Lung (tissue), 12 donors: ENCODE data around the gene HAP1. TPM values are rescaled to one million over a fixed set of nuclear protein-coding genes. Genes with fewer than 3 reads are reported as not detected.

ENCODE experiments used
- ATAC-seq: fragments of 200-7000 bp; cut with Tn5 transposase; one replicate; pipeline ENCODE4 v1.9.1; 2020; ENCODE audit warnings: moderate number of reproducible peaks; ENCODE audit not compliant: insufficient read depth, low FRiP score
- DNase-seq, 3 donors: peaks; one replicate each; pipeline ENCODE4 v3.0.0-alpha.2; 2013 to 2017
- H3K27ac ChIP-seq, 2 donors: one replicate each; pipeline ENCODE4 v1.5.1; 2013; ENCODE audit warnings: mild to moderate bottlenecking in 2 of 2, moderate library complexity in 2 of 2, control low read depth in 1 of 2, inconsistent platforms in 1 of 2, low read depth in 1 of 2, low read length in 1 of 2
- H3K27me3 ChIP-seq, 3 donors: one replicate each; pipeline ENCODE4 v1.5.1; 2013; ENCODE audit warnings: low read length in 2 of 3; ENCODE audit not compliant: control insufficient read depth in 3 of 3, insufficient read depth in 3 of 3
- H3K36me3 ChIP-seq, 4 donors: one replicate each; pipeline ENCODE4 v1.5.1; 2013; ENCODE audit warnings: low read length in 4 of 4, mild to moderate bottlenecking in 1 of 4, moderate library complexity in 1 of 4; ENCODE audit not compliant: control insufficient read depth in 4 of 4, insufficient read depth in 4 of 4
- H3K4me1 ChIP-seq, 5 donors: one replicate each; pipeline ENCODE4 v1.5.1; 2013; ENCODE audit warnings: low read length in 5 of 5, mild to moderate bottlenecking in 2 of 5, moderate library complexity in 1 of 5; ENCODE audit not compliant: control insufficient read depth in 5 of 5, insufficient read depth in 5 of 5
- H3K4me3 ChIP-seq: one replicate; pipeline ENCODE4 v1.5.1; 2013; ENCODE audit warnings: mild to moderate bottlenecking, control low read depth, moderate library complexity
- H3K9ac ChIP-seq, 2 donors: one replicate each; pipeline ENCODE4 v1.5.1; 2013; ENCODE audit warnings: low read length in 2 of 2, control low read depth in 1 of 2; ENCODE audit not compliant: insufficient read depth in 1 of 2
- H3K9me3 ChIP-seq, 4 donors: one replicate each; pipeline ENCODE4 v1.5.1; 2013; ENCODE audit warnings: low read length in 3 of 4, mild to moderate bottlenecking in 1 of 4, moderate library complexity in 1 of 4; ENCODE audit not compliant: control insufficient read depth in 4 of 4, insufficient read depth in 3 of 4
- CTCF ChIP-seq: IDR thresholded peaks from 2 replicates; pipeline ENCODE4 v1.5.1; 2012; ENCODE audit warnings: mild to moderate bottlenecking; ENCODE audit errors: control extremely low read depth, extremely low read depth
- WGBS, 2 donors: extraction: QIAGEN DNeasy Blood & Tissue Kit; methylation state at CpG; one replicate each; pipeline ENCODE4 v1.1.7; 2013; 5-methylcytosine and 5-hydroxymethylcytosine counted together
- polyA plus RNA-seq, 2 donors: library from polyadenylated mRNA; stranded (reverse); fragments of 200-250 nt; gene quantifications; one replicate each; pipeline ENCODE4 v1.2.1, GENCODE V29; 2013
- total RNA-seq, 2 donors: library from RNA; depleted of rRNA in 1 of 2; stranded (reverse); fragments of >200 nt in 1 of 2; gene quantifications; one replicate each; pipeline ENCODE4 v1.2.1, GENCODE V29; 2014 to 2021
- donor health status: control.
- donor health status: control.
- donor health status: Bipolar disorder and iron deficiency.
- donor health status: healthy.
- donor health status: DM: yes; HTN: yes; CAD: no.

HAP1 gene
- total and polyA plus RNA-seq, 4 donors = 0.07 to 0.57 (median 0.24) TPM

GRCh38 chr17:41682631-41683030, 51.8 kb downstream of the HAP1 start:
- H3K4me1 ChIP-seq = peaks cover 0 to 3% (median under 1%) of the 10 kb centered on the region in 5 donors
- no peak overlapping the region for H3K4me3 ChIP-seq
- no peak overlapping the region for H3K27ac ChIP-seq
- no peaks in the 10 kb centered on the region for H3K9me3 ChIP-seq
- no peaks in the 10 kb centered on the region for H3K27me3 ChIP-seq
- H3K36me3 ChIP-seq = no peaks in the 10 kb centered on the region
- DNase-seq (no peak), ATAC-seq (no peak)
- WGBS, 2 donors = 47 to 66% methylated on average over 5 of the region's 5 CpGs
- TF ChIP-seq CTCF = no peak
- no peak overlapping the region for H3K9ac ChIP-seq

- Histone ChIP-seq H3K4me3 (no peak overlapping the region), H3K4me1 (peaks cover 0 to 9% (median 0%) of the 10 kb centered on the region in 5 donors), H3K9me3 (no peaks in the 10 kb centered on the region), H3K9ac (no peak overlapping the region), H3K27ac (no peak overlapping the region), H3K27me3 (no peaks in the 10 kb centered on the region), H3K36me3 (no peaks in the 10 kb centered on the region)
- TF ChIP-seq CTCF = no peak
- ATAC-seq = no peak
- WGBS, 2 donors = 53 to 82% methylated on average over 3 of the region's 3 CpGs
- no peak for DNase-seq
Observed at GRCh38 chr17:41681776-41682175, 52.7 kb downstream of the HAP1 start.

GRCh38 chr17:41680426-41681040, 53.9 kb downstream of the HAP1 start:
- TF ChIP-seq CTCF = no peak
- H3K4me3 ChIP-seq = no peak overlapping the region
- peaks cover 0 to 12% (median 0%) of the 10 kb centered on the region in 5 donors for H3K4me1 ChIP-seq
- no peak overlapping the region for H3K27ac ChIP-seq
- H3K9me3 ChIP-seq = no peaks in the 10 kb centered on the region
- no peaks in the 10 kb centered on the region for H3K27me3 ChIP-seq
- no peak overlapping the region for H3K9ac ChIP-seq
- WGBS, 2 donors = 85 to 91% methylated on average over 10 of the region's 10 CpGs
- DNase-seq (no peak), ATAC-seq (no peak)
- no peaks in the 10 kb centered on the region for H3K36me3 ChIP-seq
